CD4-positive, alpha-beta T cell treated with Interleukin-1 beta for 1 hour (primary cell): ENCODE results near the gene ITPR2.
"Not testable (repeated sequence)": the region's sequence is repeated elsewhere in the genome, so short reads cannot be mapped to it uniquely, and the experiment has no call there.

ENCODE experiments used
- DNase-seq, 2 donors: peaks; one replicate each; pipeline ENCODE4 v3.0.0-alpha.2; 2020 to 2022

Gene ITPR2

DNA sequence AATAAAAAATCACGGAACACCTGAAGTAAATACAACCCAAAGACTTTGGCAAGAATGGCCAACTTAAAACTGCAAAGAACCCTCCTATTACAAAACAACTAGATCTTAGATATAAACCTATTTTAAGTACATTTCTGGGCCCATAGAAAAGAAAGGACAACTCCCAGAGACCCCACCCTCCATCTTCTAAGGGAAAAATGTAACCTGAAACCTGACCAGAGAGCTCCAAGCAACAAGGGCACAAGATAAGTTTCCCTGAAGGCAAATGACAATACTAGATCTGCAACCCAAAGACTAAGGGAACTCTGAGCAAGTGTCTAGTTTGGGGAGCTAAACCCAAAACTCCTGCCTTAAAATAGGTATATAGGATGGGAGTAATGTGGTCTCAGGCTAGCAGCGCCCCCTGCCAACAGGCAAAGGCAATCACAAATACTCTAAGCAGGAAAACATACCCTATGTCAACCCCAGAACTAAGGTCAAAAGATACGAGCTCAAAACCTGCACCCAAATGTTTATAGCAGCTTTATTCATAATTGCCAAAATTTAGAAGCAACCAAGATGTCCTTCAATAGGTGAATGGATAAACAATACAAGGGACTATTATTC lies 218.9 kb downstream of the ITPR2 start:
- DNase-seq = no peak

- DNase-seq = no peak
Measured at GRCh38 chr12:26612203-26612602, 220.8 kb downstream of the ITPR2 start.

DNA sequence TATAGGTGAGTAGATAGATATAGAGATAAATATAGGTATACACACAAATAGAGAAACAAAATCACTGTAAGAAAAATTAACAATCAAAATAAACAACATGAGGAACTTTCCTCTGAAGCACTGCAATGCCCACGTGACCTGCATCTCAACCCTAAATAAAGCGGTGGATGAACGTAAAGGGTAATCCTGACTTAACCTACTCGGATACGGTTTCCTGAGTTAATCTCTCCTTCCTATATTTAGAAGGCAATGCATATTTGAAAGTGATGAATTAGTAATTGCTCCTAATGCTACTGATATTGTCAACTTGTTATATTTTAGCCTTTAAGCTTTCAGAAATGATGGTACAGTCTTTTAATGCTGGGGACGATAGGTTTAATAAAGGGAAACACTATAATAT lies 221.4 kb downstream of the ITPR2 start:
- DNase-seq = no peak

DNA sequence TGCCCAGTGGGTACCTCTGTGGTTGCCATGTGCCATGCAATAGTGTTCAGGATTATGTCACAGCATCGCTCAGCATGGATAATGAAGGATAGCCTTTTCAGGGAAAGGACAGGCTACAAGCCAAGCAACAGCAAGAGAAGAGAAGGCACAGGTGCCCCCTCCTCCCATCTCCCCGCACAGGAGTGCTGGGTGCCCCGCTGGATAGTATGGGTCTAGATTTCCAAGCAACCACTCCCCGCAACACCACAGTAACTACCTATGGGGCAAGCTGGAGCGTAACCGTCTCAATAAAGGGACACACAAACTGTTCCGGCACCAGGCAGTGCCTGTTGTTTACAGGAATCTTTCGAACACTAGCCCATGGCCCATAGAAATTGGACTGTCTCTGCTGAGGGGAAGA lies 222.2 kb downstream of the ITPR2 start:
- no peak for DNase-seq

- no peak for DNase-seq
Measured at GRCh38 chr12:26609986-26610385, 223.0 kb downstream of the ITPR2 start.

- no peak for DNase-seq
Measured at GRCh38 chr12:26608706-26609105, 224.3 kb downstream of the ITPR2 start.

DNA sequence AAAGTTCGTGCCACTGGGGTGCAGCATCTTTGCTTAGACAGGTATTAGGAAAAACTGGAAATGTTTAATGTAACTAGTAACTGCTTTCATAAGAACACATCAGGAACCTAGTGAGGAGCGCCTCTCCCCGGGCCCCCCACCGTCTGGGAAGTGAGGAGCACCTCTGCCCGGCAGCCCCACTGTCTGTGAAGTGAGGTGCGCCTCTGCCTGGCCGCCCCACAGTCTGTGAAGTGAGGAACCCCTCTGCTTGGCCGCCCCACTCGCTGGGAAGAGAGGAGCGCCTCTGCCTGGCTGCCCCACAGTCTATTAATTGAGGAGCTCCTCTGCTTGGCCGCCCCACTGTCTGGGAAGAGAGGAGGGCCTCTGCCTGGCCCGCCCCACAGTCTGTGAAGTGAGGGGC lies 224.7 kb downstream of the ITPR2 start:
- no peak for DNase-seq

- no peak for DNase-seq
Measured at GRCh38 chr12:26606911-26607310, 226.1 kb downstream of the ITPR2 start.

DNA sequence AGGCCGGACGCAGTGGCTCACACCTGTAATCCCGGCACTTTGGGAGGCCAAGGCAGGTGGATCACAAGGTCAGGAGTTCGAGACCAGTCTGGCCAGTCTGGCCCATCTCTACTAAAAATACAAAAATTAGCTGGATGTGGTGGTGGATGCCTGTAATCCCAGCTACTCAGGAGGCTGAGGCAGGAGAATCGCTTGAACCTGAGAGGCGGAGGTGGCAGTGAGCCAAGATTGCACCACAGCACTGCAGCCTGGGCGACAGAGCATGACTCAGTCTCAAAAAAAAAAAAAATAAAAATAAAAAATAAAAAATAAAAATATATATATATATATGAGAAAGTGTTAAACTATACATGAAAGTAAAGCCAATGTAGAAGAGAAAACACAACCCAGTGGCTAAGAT lies 228.2 kb downstream of the ITPR2 start:
- DNase-seq = not testable (repeated sequence)

GRCh38 chr12:26599096-26599695 lies 233.8 kb downstream of the ITPR2 start:
- no peak for DNase-seq

GRCh38 chr12:26595806-26596205 lies 237.2 kb downstream of the ITPR2 start:
- DNase-seq = no peak

DNA sequence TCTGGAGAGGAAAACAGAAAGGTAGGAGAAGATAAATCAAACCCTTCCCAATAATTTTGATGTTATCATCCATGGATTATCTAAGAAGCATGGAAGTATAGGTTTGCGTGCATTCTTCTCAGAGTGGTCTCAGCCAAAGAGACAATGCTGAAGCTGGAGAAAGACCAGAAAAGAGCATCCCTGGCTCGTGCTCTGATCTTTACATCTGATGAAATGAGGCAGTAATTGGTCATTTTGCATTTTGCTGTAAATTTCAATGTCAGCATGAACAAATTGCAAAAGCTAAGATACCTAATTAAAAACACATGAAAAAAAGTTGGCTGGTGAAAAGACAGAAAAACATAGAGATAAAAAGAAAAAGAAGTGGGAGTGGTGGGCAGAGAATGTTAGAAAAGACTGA lies 252.4 kb downstream of the ITPR2 start:
- no peak for DNase-seq

GRCh38 chr12:26576266-26576665 lies 256.7 kb downstream of the ITPR2 start:
- no peak for DNase-seq

- no peak for DNase-seq
Measured at GRCh38 chr12:26573225-26573909, 259.6 kb downstream of the ITPR2 start.

GRCh38 chr12:26572137-26572536 lies 260.9 kb downstream of the ITPR2 start:
- DNase-seq = no peak

- DNase-seq = no peak
Measured at GRCh38 chr12:26571560-26571959, 261.4 kb downstream of the ITPR2 start.

- no peak for DNase-seq
Measured at GRCh38 chr12:26567126-26567525, 265.9 kb downstream of the ITPR2 start.

- DNase-seq = no peak
Measured at GRCh38 chr12:26566675-26567074, 266.3 kb downstream of the ITPR2 start.

DNA sequence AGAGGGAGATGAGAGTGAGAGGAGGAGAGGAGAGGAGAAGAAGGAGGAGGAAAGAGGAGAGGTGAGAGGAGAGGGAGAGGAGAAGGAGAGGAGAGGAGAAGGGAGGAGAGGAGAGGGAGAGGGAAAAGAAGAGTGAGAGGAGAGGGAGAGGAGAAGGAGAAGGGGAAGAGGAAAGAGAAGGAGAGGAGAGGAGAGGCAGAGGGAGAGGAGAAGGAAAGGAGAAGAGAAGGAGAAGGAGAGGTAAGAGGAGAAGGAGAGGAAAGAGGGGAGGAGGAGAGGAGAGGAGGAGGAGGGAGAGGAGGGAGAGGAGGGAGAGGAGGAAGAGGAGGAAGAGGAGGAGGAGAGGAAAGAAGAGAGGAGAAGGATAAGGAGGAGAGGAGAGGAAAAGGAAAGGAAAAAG lies 266.8 kb downstream of the ITPR2 start:
- no peak for DNase-seq

DNA sequence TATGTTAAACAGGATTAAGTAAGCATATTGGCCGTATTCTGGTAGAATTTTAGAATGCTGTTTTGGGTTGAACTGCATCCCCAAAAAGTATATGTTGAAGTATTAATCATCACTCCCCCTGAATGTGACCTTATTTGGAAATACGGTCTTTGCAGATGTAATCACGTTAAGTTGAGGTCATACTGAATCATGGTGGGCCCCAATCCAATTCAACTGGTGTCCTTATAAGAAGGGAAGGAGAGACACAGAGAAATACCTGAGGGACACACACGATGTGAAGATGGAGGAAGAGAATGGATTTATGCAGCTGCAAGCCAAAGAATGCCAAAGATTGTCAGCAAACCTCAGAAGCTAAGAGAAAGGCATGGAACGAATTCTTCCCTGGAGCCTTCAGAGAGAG lies 268.6 kb downstream of the ITPR2 start:
- DNase-seq = no peak

DNA sequence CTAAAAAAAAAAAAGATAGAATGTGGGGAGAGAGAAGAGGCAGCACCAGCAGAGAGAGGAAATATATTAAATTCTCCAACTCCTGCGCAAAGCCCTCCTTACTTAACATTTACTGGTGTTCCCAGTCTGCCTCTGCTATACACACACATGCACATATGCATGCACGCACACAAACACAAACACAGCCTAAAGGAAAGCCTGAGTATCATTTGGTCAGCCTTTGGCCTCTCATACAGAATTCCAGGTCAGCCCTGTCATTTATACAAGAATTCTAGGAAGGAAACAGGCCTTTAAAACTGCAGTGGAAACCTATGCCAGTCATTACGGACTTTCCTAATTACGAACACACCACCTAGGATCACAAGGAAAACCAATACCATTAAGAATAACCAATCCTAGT lies 269.4 kb downstream of the ITPR2 start:
- DNase-seq = no peak

GRCh38 chr12:26557326-26557725 lies 275.7 kb downstream of the ITPR2 start:
- no peak for DNase-seq

- DNase-seq = no peak
Measured at GRCh38 chr12:26556916-26557315, 276.1 kb downstream of the ITPR2 start.

DNA sequence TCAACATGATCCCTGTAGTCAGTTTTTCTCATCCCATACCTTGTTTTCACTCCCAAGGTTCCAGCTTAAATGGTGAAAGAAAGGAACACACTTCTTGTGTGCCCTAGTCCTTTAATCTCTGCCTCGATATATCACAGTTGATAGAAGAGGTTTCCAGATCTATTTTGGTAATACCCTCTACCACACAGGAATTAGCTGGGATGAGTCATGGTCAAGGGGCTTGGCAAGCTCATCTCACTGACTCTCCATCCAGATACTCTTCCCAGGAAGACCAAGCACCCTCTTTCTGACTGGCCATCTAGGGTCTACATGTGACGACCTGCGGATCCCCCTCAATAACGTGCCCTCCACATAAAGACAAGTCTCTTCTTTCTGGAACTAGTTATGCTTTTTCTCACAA lies 277.9 kb downstream of the ITPR2 start:
- no peak for DNase-seq

DNA sequence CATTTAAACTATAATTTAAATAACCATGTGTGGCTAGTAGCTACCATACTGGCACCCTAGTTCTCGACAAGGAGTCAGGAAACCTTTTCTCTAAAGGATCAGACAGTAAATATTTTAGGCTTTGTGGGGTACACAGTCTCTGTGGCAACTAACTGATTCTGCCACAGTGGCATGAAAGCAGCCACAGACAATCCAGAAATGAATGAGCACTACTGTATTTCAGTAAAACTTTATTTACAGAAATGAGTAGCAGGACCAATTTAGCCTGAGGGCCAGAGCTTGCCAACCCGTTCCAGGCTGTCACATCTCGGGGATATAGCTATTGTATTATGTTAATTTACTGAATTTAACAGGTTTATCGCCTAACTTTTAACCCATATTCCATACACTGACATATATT lies 278.7 kb downstream of the ITPR2 start:
- no peak for DNase-seq
